ENCODE data around the gene CDIPT.

- TF ChIP-seq, protein P1, sequence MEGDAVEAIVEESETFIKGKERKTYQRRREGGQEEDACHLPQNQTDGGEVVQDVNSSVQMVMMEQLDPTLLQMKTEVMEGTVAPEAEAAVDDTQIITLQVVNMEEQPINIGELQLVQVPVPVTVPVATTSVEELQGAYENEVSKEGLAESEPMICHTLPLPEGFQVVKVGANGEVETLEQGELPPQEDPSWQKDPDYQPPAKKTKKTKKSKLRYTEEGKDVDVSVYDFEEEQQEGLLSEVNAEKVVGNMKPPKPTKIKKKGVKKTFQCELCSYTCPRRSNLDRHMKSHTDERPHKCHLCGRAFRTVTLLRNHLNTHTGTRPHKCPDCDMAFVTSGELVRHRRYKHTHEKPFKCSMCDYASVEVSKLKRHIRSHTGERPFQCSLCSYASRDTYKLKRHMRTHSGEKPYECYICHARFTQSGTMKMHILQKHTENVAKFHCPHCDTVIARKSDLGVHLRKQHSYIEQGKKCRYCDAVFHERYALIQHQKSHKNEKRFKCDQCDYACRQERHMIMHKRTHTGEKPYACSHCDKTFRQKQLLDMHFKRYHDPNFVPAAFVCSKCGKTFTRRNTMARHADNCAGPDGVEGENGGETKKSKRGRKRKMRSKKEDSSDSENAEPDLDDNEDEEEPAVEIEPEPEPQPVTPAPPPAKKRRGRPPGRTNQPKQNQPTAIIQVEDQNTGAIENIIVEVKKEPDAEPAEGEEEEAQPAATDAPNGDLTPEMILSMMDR (IDR thresholded peaks at IDR 0.05) = peak in 2 of 6 experiments; percentile 16 to 28
- TF ChIP-seq POLR2A (IDR thresholded peaks at IDR 0.05) = peak in 1 of 2 donors; percentile 11
Observed at GRCh38 chr16:29816694-29817441, 46.2 kb downstream of the CDIPT start.

Measured in Peyer's patch (tissue), 4 donors.